Subcutaneous preadipocyte (primary cell): Measurements from ENCODE around the gene SNRPE. TPM values are rescaled to one million over a fixed set of nuclear protein-coding genes. Genes with fewer than 3 reads are reported as not detected.

Experiments used
- small RNA-seq: library from RNA; depleted of rRNA; stranded (forward); fragments of <200 nt; gene quantifications from one replicate; pipeline ENCODE3, GENCODE V24; 2012
- total RNA-seq: library from RNA; depleted of rRNA; stranded (reverse); fragments of >200 nt; gene quantifications from 2 replicates; pipeline ENCODE4 v1.2.3, GENCODE V29; 2012

SNRPE gene
- total RNA-seq, result 58.8 and 61.8 TPM in 2 replicates

DNA sequence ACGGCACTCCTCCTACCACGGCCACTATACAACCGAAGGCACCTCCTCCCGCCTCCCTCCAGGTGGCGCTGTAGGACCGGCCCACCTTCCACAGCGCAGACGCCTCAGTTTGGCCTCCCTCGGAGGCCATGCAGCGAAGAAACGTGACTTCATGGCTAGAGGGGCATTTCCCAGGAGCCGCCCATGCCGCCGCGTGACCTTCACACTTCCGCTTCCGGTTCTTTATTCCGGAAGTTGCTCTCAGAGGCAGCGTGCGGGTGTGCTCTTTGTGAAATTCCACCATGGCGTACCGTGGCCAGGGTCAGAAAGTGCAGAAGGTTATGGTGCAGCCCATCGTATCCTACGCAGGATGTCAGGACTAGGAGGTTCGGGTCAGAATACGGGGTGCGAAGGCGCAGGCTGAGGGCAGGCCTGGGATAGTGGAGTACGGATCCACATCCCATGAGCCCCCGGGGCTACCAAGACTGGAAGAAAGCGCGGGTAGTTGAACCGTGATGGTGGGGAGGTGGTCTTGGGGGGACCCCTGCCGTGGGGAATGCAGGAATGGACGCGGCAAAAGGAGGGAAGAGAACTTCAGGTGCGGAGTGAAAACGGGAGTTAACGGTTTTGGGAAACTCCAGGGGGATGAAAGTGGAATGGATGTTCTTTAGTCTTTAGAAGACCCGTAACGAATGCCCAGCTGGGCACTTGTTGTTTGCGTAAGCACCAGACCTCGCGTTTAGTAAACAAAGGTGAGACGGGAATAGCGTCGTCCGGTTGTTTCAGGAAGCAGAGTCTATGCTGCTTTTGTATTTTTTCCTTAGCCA lies at the start of gene SNRPE:
SNRPE (plus strand) TSS at position 221 of the 806 bp plus-strand sequence; CDS start at position 282, 61 bp downstream.

Small RNA genes lying within 50 kb of the gene (small RNA-seq; reads per million reads assigned to genes)
- gene HSPE1P6, result not detected

Other genes with a start within 250 kb of the SNRPE start
- gene ATP2B4, start 234.8 kb upstream of the SNRPE start, total RNA-seq, result 230 and 287 TPM in 2 replicates
- not detected in 2 replicates for gene LAX1, start 96.4 kb upstream of the SNRPE start, total RNA-seq
- 22.0 and 27.2 TPM in 2 replicates for gene ZBED6, start 66.0 kb upstream of the SNRPE start, total RNA-seq
- gene ZC3H11A, start 66.0 kb upstream of the SNRPE start, total RNA-seq, result 71.3 and 88.4 TPM in 2 replicates
- 11.4 and 12.9 TPM in 2 replicates for gene SOX13, start 211.5 kb downstream of the SNRPE start, total RNA-seq